ENCODE results near the gene RAMP3. TPM values are rescaled to one million over a fixed set of nuclear protein-coding genes. Genes with fewer than 3 reads are reported as not detected.

Gene RAMP3
- polyA plus RNA-seq, 2 of the 4 experiments (the other 2 are of a cell fraction), result not detected

GRCh38 chr7:45116048-45116447 is 41.5 kb upstream of the RAMP3 start:
- H3K4me1 ChIP-seq, result peaks cover 5% of the 10 kb centered on the region; the same call in 1 of the 3 replicates
- DNase-seq (ENCODE audit: low read depth in 1 of 2, low spot score in 1 of 2) (no peak), ATAC-seq (no peak), FAIRE-seq (no peak)
- H3K9me3 ChIP-seq, result no peaks in the 10 kb centered on the region
- H3K4me2 ChIP-seq, result no peak overlapping the region
- CTCF ChIA-PET, result interaction anchor here (5.0 kb wide), 1 partner anchor 20 kb away, joined by 37 read pairs; no protein-coding TSS in a partner anchor
- H3K27ac ChIP-seq, result no peak overlapping the region
- 40% methylated on average over 1 of the region's 1 CpG for WGBS (ENCODE audit: missing lambda C conversion rate)
- POLR2A ChIA-PET, result no interaction called here
- no peak overlapping the region for H3K4me3 ChIP-seq
- TF ChIP-seq RNF2 (IDR thresholded peaks at IDR 0.05; ENCODE audit: borderline replicate concordance, low read depth) (no peak), RCOR1 (IDR thresholded peaks at IDR 0.05; ENCODE audit: low read depth, low read length) (no peak)

- ChIA-PET POLR2A (no interaction called here), CTCF (interaction anchor here (0.6 to 5.0 kb wide), 3 partner anchors 19 to 1935 kb away, joined by 3 to 37 read pairs (median 4); no protein-coding TSS in a partner anchor)
- Histone ChIP-seq H3K4me1 (peaks cover 1% of the 10 kb centered on the region; the same call in 1 of the 3 replicates), H3K9me3 (no peaks in the 10 kb centered on the region), H3K27ac (no peak overlapping the region), H3K4me2 (no peak overlapping the region), H3K4me3 (no peak overlapping the region)
- WGBS (ENCODE audit: missing lambda C conversion rate), result 12% methylated on average over 4 of the region's 4 CpGs
- DNase-seq (ENCODE audit: low read depth in 1 of 2, low spot score in 1 of 2) (no peak), FAIRE-seq (no peak), ATAC-seq (no peak)
- no peak for TF ChIP-seq HOXB5 (CRISPR knock-in tag; IDR thresholded peaks at IDR 0.05)
- no peak for TF ChIP-seq NFE2L2 (conservative IDR thresholded peaks at IDR 0.05; ENCODE audit: low read length)
- no peak for TF ChIP-seq CHD4 (IDR thresholded peaks at IDR 0.05; ENCODE audit: borderline replicate concordance)
- no peak for TF ChIP-seq SMC3 (IDR thresholded peaks at IDR 0.05)
- TF ChIP-seq RAD21 (conservative IDR thresholded peaks at IDR 0.05 in 1 of 2, IDR thresholded peaks at IDR 0.05 in 1 of 2), result no peak
- no peak for TF ChIP-seq REST (IDR thresholded peaks at IDR 0.05)
- no peak for TF ChIP-seq CBX8 (IDR thresholded peaks at IDR 0.05)
- no peak for TF ChIP-seq PHF8 (IDR thresholded peaks at IDR 0.05; ENCODE audit: borderline replicate concordance, low read depth)
- TF ChIP-seq FOXS1 (CRISPR knock-in tag; IDR thresholded peaks at IDR 0.05), result no peak
- no peak for TF ChIP-seq MYC (IDR thresholded peaks at IDR 0.05; ENCODE audit: borderline replicate concordance, low read length)
- no peak for TF ChIP-seq HOXB13 (CRISPR knock-in tag; IDR thresholded peaks at IDR 0.05; ENCODE audit: low read depth)
- TF ChIP-seq ESRRA (IDR thresholded peaks at IDR 0.05; ENCODE audit: borderline replicate concordance, low read length), result no peak
Measured at GRCh38 chr7:45117582-45117981, 40.0 kb upstream of the RAMP3 start.

DNA sequence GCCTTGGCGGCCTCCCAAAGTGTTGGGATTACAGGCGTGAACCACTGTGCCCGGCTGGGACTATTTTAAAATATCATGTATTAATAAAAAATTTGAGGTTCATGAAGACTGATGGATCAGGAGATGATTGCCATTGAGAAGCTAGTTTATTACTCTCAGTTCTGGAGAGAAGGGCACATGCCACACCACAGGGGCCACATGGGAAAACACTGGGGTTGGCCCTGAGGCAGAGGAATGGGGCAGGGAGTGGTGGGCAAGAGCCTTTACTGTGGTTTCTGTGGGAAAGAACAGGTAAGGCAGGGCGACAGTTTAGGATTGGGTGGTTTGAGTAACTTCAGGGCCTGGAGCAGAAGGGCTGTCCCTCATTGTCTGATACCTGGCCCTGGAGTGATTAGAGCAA is 39.3 kb upstream of the RAMP3 start:
- H3K27ac ChIP-seq, result no peak overlapping the region
- H3K4me1 ChIP-seq, result no peaks in the 10 kb centered on the region
- ATAC-seq (no peak), FAIRE-seq (no peak), DNase-seq (ENCODE audit: low read depth in 1 of 2, low spot score in 1 of 2) (no peak)
- CTCF ChIA-PET, result interaction anchor here (0.7 to 5.0 kb wide), 3 partner anchors 18 to 877 kb away, joined by 3 to 37 read pairs (median 4); no protein-coding TSS in a partner anchor
- POLR2A ChIA-PET, result no interaction called here
- no peak overlapping the region for H3K4me2 ChIP-seq
- 66% methylated on average over 4 of the region's 4 CpGs for WGBS (ENCODE audit: missing lambda C conversion rate)
- H3K4me3 ChIP-seq, result no peak overlapping the region
- no peaks in the 10 kb centered on the region for H3K9me3 ChIP-seq
- TF ChIP-seq NR3C1 (IDR thresholded peaks at IDR 0.05) (no peak), RFX5 (IDR thresholded peaks at IDR 0.05) (no peak), TP53 (CRISPR knock-in tag; IDR thresholded peaks at IDR 0.05) (no peak), MYC (IDR thresholded peaks at IDR 0.05; ENCODE audit: borderline replicate concordance, low read length) (no peak), RAD21 (conservative IDR thresholded peaks at IDR 0.05 in 1 of 2, IDR thresholded peaks at IDR 0.05 in 1 of 2) (no peak), JUN (IDR thresholded peaks at IDR 0.05) (no peak), EHF (CRISPR knock-in tag; IDR thresholded peaks at IDR 0.05) (no peak), TFCP2L1 (CRISPR knock-in tag; IDR thresholded peaks at IDR 0.05) (no peak), EP300 (IDR thresholded peaks at IDR 0.05) (no peak), ZC3H11A (IDR thresholded peaks at IDR 0.05) (no peak), FOSL2 (IDR thresholded peaks at IDR 0.05) (no peak), FOSL2 (CRISPR knock-in tag; IDR thresholded peaks at IDR 0.05) (no peak), CHD4 (IDR thresholded peaks at IDR 0.05; ENCODE audit: borderline replicate concordance) (no peak), HOXA7 (CRISPR knock-in tag; IDR thresholded peaks at IDR 0.05) (no peak), E2F6 (IDR thresholded peaks at IDR 0.05; ENCODE audit: borderline replicate concordance, low read depth) (no peak), EHMT2 (IDR thresholded peaks at IDR 0.05; ENCODE audit: low read depth) (no peak)
- TF ChIP-seq, protein P1, sequence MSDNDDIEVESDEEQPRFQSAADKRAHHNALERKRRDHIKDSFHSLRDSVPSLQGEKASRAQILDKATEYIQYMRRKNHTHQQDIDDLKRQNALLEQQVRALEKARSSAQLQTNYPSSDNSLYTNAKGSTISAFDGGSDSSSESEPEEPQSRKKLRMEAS (IDR thresholded peaks at IDR 0.05), result no peak
- TF ChIP-seq, protein P2, sequence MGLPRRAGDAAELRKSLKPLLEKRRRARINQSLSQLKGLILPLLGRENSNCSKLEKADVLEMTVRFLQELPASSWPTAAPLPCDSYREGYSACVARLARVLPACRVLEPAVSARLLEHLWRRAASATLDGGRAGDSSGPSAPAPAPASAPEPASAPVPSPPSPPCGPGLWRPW (IDR thresholded peaks at IDR 0.05), result no peak
- TF ChIP-seq, protein P3, sequence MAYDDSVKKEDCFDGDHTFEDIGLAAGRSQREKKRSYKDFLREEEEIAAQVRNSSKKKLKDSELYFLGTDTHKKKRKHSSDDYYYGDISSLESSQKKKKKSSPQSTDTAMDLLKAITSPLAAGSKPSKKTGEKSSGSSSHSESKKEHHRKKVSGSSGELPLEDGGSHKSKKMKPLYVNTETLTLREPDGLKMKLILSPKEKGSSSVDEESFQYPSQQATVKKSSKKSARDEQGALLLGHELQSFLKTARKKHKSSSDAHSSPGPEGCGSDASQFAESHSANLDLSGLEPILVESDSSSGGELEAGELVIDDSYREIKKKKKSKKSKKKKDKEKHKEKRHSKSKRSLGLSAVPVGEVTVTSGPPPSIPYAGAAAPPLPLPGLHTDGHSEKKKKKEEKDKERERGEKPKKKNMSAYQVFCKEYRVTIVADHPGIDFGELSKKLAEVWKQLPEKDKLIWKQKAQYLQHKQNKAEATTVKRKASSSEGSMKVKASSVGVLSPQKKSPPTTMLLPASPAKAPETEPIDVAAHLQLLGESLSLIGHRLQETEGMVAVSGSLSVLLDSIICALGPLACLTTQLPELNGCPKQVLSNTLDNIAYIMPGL (CRISPR knock-in tag; IDR thresholded peaks at IDR 0.05; ENCODE audit: borderline replicate concordance), result no peak

Measured in A549 (cell line).